HG02840 (cell line): Measurements from ENCODE around the gene MITF.

Source experiments
- ATAC-seq: cut with Tn5 transposase; IDR thresholded peaks from one replicate; pipeline ENCODE4 v1.9.1; 2021; ENCODE audit warnings: mild to moderate bottlenecking, moderate library complexity, moderate number of reproducible peaks; ENCODE audit not compliant: unreplicated experiment, low FRiP score

Gene MITF

GRCh38 chr3:69825446-69825845 is 86.2 kb downstream of the MITF start:
- ATAC-seq, result no peak

- no peak for ATAC-seq
These were observed 87.9 kb downstream of the MITF start for GRCh38 chr3:69827127-69827526.

- ATAC-seq, result no peak
These were observed 89.6 kb downstream of the MITF start for GRCh38 chr3:69828817-69829216.

GRCh38 chr3:69830147-69830546 is 90.9 kb downstream of the MITF start:
- ATAC-seq, result no peak

GRCh38 chr3:69831737-69832136 is 92.5 kb downstream of the MITF start:
- ATAC-seq, result no peak

GRCh38 chr3:69833591-69833990 is 94.3 kb downstream of the MITF start:
- no peak for ATAC-seq

GRCh38 chr3:69838217-69838616 is 99.0 kb downstream of the MITF start:
- ATAC-seq, result no peak

- ATAC-seq, result no peak
These were observed 99.6 kb downstream of the MITF start for GRCh38 chr3:69838696-69839515.

GRCh38 chr3:69842351-69842750 is 103.1 kb downstream of the MITF start:
- no peak for ATAC-seq

GRCh38 chr3:69842789-69843188 is 103.5 kb downstream of the MITF start:
- no peak for ATAC-seq

GRCh38 chr3:69844706-69845105 is 105.4 kb downstream of the MITF start:
- no peak for ATAC-seq

- no peak for ATAC-seq
These were observed 108.0 kb downstream of the MITF start for GRCh38 chr3:69847303-69847702.

GRCh38 chr3:69848113-69848512 is 108.8 kb downstream of the MITF start:
- ATAC-seq, result no peak

- no peak for ATAC-seq
These were observed 111.6 kb downstream of the MITF start for GRCh38 chr3:69850849-69851248.

GRCh38 chr3:69853027-69853426 is 113.8 kb downstream of the MITF start:
- no peak for ATAC-seq

GRCh38 chr3:69855436-69856162 is 116.3 kb downstream of the MITF start:
- ATAC-seq, result no peak

- no peak for ATAC-seq
These were observed 117.9 kb downstream of the MITF start for GRCh38 chr3:69856965-69857705.

GRCh38 chr3:69861556-69861955 is 122.3 kb downstream of the MITF start:
- ATAC-seq, result no peak

GRCh38 chr3:69864141-69864540 is 124.9 kb downstream of the MITF start:
- no peak for ATAC-seq

GRCh38 chr3:69864766-69865165 is 125.5 kb downstream of the MITF start:
- ATAC-seq, result no peak
